SK-N-SH treated with all-trans-retinoic acid at 6 μM for 48 hours (cell line): Measurements from ENCODE around the gene HNRNPR.

Experiments used
- ATAC-seq: fragments of 200-7000 bp; cut with Tn5 transposase; 3 replicates; pipeline ENCODE4 v1.9.1; 2020; ENCODE audit warnings: mild to moderate bottlenecking, moderate library complexity
- ARNTL ChIP-seq: fragments of 450-650 bp; formaldehyde crosslinking; IDR thresholded peaks from 2 replicates; pipeline ENCODE4 v1.5.0; 2020; ENCODE audit warnings: low read depth, mild to moderate bottlenecking, moderate library complexity, borderline replicate concordance
- BACH2 ChIP-seq: fragments of 250-450 bp; sonication (Bioruptor Pico); IDR thresholded peaks from 2 replicates; pipeline ENCODE4 v1.9.0; 2021; ENCODE audit warnings: mild to moderate bottlenecking, borderline replicate concordance
- CREB5 ChIP-seq: fragments of 250-450 bp; sonication (Bioruptor Pico); IDR thresholded peaks from 2 replicates; pipeline ENCODE4 v1.5.1; 2020; ENCODE audit warnings: low read depth, mild to moderate bottlenecking, moderate library complexity
- CSDC2 ChIP-seq: fragments of 250-450 bp; sonication (Bioruptor Pico); IDR thresholded peaks from 2 replicates; pipeline ENCODE4 v1.5.0; 2020; ENCODE audit warnings: mild to moderate bottlenecking, moderate library complexity
- CSRNP3 ChIP-seq: fragments of 250-450 bp; sonication (Bioruptor Pico); IDR thresholded peaks from 2 replicates; pipeline ENCODE4 v1.5.1; 2021; ENCODE audit warnings: mild to moderate bottlenecking, moderate library complexity
- ESRRG ChIP-seq: fragments of 250-450 bp; sonication (Bioruptor Pico); IDR thresholded peaks from 2 replicates; pipeline ENCODE4 v1.6.1; 2021; ENCODE audit warnings: mild to moderate bottlenecking
- ISL1 ChIP-seq: fragments of 250-450 bp; sonication (Bioruptor Pico); IDR thresholded peaks from 2 replicates; pipeline ENCODE4 v2.1.2; 2022; ENCODE audit warnings: mild to moderate bottlenecking, moderate library complexity
- OSR1 ChIP-seq: fragments of 250-450 bp; sonication (Bioruptor Pico); IDR thresholded peaks from 2 replicates; pipeline ENCODE4 v1.8.0; 2022; ENCODE audit warnings: moderate library complexity, mild to moderate bottlenecking, inconsistent platforms
- POU6F1 ChIP-seq: fragments of 250-450 bp; sonication (Bioruptor Pico); IDR thresholded peaks from 2 replicates; pipeline ENCODE4 v1.8.0; 2021; ENCODE audit warnings: low read depth, mild to moderate bottlenecking, moderate library complexity, borderline replicate concordance
- PPARA ChIP-seq: fragments of 250-450 bp; sonication (Bioruptor Pico); IDR thresholded peaks from 2 replicates; pipeline ENCODE4 v1.5.0; 2020; ENCODE audit warnings: mild to moderate bottlenecking, borderline replicate concordance
- RARB ChIP-seq: fragments of 250-450 bp; sonication (Bioruptor Pico); IDR thresholded peaks from 2 replicates; pipeline ENCODE4 v1.8.0; 2021; ENCODE audit warnings: mild to moderate bottlenecking, moderate library complexity
- SNAI2 ChIP-seq: fragments of 250-450 bp; sonication (Bioruptor Pico); IDR thresholded peaks from 2 replicates; pipeline ENCODE4 v1.5.0; 2020; ENCODE audit warnings: mild to moderate bottlenecking, moderate library complexity
- TCF4 ChIP-seq: fragments of 250-450 bp; sonication (Bioruptor Pico); IDR thresholded peaks from 2 replicates; pipeline ENCODE4 v1.8.0; 2021; ENCODE audit warnings: mild to moderate bottlenecking, moderate library complexity, borderline replicate concordance
- TSHZ2 ChIP-seq: fragments of 250-450 bp; sonication (Bioruptor Pico); IDR thresholded peaks from 2 replicates; pipeline ENCODE4 v1.5.0; 2020; ENCODE audit warnings: mild to moderate bottlenecking, moderate library complexity
- ZC3H10 ChIP-seq: fragments of 250-450 bp; sonication (Bioruptor Pico); IDR thresholded peaks from 2 replicates; pipeline ENCODE4 v1.5.1; 2021; ENCODE audit warnings: mild to moderate bottlenecking, moderate library complexity
- ZNF565 ChIP-seq: fragments of 450-650 bp; formaldehyde crosslinking; conservative IDR thresholded peaks from 2 replicates; pipeline ENCODE4 v1.5.0; 2020; ENCODE audit warnings: low read depth, mild to moderate bottlenecking, moderate library complexity
- ZNF70 ChIP-seq: fragments of 450-650 bp; formaldehyde crosslinking; IDR thresholded peaks from 2 replicates; pipeline ENCODE4 v1.5.0; 2020; ENCODE audit warnings: mild to moderate bottlenecking, moderate library complexity
- ZNF8 ChIP-seq: fragments of 450-650 bp; formaldehyde crosslinking; IDR thresholded peaks from 2 replicates; pipeline ENCODE4 v1.5.0; 2020; ENCODE audit warnings: mild to moderate bottlenecking, moderate library complexity
- TF ChIP-seq, protein P1 (sequence below): fragments of 250-450 bp; sonication (Bioruptor Pico); IDR thresholded peaks from 2 replicates; pipeline ENCODE4 v1.8.0; 2020; ENCODE audit warnings: mild to moderate bottlenecking, moderate library complexity, borderline replicate concordance

Gene HNRNPR

GRCh38 chr1:23344987-23345472 lies 946 bp upstream of the HNRNPR start:
- peak; percentile 1 for ATAC-seq
- no peak for TF ChIP-seq CSRNP3 (CRISPR knock-in tag)
- TF ChIP-seq CSDC2 (CRISPR knock-in tag): 0 out of 2 replicates have a peak, but pooled peaks have one; percentile 16
- 0 out of 2 replicates have a peak, but pooled peaks have one; percentile 65 for TF ChIP-seq BACH2 (CRISPR knock-in tag)
- TF ChIP-seq, all 23 proteins: peak for 2

- peak; percentile 18 for ATAC-seq
- TF ChIP-seq ARNTL (no peak), ZNF565 (CRISPR knock-in tag) (no peak), PPARA (CRISPR knock-in tag) (no peak), TSHZ2 (CRISPR knock-in tag) (no peak), ESRRG (CRISPR knock-in tag) (no peak), RARB (CRISPR knock-in tag) (no peak), ZC3H10 (CRISPR knock-in tag) (no peak), ISL1 (CRISPR knock-in tag) (no peak)
Observed at GRCh38 chr1:23343221-23344110, 618 bp downstream of the HNRNPR start.

DNA sequence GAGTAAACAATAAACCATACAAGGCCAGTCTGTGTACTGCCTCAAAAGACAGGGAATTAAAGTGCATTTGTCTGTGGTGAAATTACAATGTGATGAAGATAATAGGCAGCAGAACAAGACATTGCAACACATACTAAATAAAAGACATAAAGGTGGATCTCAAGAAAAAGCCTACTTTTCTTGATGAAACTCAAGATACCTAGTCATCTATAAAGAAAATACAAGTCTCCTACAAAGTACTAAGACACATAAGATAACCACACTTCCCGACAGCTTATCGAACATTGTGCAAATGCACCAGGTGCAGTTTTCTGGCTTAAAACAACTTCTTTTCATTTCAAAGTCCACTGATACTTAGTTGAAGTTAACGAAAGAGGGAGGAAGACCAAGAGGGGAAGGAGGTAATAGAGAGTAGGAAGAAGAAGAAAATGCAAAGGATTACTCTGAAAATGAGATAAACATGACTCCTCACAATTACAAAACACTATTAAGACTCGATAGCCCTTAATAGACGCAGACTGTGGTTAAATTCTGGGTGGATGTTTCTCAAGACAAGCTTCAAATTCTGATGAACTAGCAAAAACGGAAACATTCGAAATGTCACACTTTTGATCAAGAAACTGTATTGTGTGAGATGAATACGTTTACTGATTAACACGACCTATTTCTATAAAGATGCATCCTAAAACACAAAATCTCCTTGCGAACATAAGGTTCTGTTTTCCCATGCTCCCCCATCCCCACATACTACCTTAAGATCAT lies 2.0 kb downstream of the HNRNPR start:
- TF ChIP-seq BACH2 (CRISPR knock-in tag) (no peak), ZNF70 (no peak), ZNF8 (CRISPR knock-in tag) (no peak), OSR1 (no peak), CREB5 (CRISPR knock-in tag) (no peak), SNAI2 (CRISPR knock-in tag) (no peak), TCF4 (CRISPR knock-in tag) (no peak), POU6F1 (CRISPR knock-in tag) (no peak), ESRRG (CRISPR knock-in tag) (no peak)
- TF ChIP-seq, protein P1, sequence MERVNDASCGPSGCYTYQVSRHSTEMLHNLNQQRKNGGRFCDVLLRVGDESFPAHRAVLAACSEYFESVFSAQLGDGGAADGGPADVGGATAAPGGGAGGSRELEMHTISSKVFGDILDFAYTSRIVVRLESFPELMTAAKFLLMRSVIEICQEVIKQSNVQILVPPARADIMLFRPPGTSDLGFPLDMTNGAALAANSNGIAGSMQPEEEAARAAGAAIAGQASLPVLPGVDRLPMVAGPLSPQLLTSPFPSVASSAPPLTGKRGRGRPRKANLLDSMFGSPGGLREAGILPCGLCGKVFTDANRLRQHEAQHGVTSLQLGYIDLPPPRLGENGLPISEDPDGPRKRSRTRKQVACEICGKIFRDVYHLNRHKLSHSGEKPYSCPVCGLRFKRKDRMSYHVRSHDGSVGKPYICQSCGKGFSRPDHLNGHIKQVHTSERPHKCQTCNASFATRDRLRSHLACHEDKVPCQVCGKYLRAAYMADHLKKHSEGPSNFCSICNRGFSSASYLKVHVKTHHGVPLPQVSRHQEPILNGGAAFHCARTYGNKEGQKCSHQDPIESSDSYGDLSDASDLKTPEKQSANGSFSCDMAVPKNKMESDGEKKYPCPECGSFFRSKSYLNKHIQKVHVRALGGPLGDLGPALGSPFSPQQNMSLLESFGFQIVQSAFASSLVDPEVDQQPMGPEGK: no peak
- no peak for ATAC-seq
